ENCODE results near the gene PLD6.
"Not testable (repeated sequence)": the region's sequence is repeated elsewhere in the genome, so short reads cannot be mapped to it uniquely, and the experiment has no call there.

The PLD6 gene

DNA sequence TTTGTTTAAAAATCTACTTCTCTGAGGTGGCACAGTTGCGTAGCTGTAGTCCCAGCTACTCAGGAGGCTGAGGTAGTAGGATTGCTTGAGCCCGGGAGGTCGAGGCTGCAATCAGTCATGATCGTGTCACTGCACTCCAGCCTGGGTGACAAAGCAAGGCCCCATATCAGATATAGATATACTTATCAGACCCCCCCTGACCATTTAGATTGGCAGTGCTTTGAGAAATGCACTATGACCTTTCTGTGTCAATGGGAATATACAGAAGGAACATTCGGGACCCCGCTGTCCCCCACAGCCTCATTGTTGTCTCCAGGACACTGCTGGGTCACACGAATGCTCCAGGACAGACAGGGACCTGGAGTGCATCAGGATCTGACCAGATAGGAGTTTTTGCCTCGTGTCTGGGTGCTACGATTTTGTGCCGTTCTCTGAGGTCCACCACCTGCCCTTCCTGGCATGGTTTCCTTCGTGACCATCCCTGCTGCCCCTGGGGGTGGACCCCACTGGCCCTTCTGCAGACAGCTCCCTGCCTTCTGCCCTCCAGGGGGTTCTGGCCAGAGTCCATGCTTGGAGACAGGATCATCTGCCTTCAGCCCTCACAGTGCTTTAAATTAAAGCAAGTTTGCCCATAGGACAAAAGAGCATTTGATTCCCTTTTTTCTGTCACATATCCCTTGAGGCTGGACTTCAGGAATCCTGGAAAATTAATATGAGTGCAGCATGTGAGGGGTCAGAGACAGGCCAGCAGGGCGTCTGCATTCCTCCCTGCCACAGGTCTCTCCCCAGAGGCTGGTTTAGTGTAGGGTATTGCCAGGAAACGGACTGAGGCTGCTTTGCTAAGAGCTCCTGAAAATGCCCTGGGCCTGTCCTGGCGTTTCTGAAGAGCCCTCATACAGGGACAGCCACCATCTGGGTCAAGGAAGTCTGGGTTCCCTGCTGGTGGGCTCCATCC, 19.3 kb downstream of the PLD6 start:
- Histone ChIP-seq H3K9me2 (replicated peaks; ENCODE audit: control insufficient read depth, low read length) (no peaks in the 10 kb centered on the region), H3K4me2 (ENCODE audit: low read length) (no peak overlapping the region), H3K9me3 (ENCODE audit: control insufficient read depth, insufficient read depth, low read length) (no peaks in the 10 kb centered on the region), H3K4me1 (ENCODE audit: control insufficient read depth, low read length) (peaks cover 17% of the 10 kb centered on the region), H3K79me2 (ENCODE audit: control insufficient read depth, low read length) (no peaks in the 10 kb centered on the region), H3K36me3 (ENCODE audit: control insufficient read depth, low read length) (peaks cover 27% of the 10 kb centered on the region), H3K4me3 (ENCODE audit: low read length) (no peak overlapping the region), H3F3A (ENCODE audit: control insufficient read depth, insufficient read depth) (peaks cover 2% of the 10 kb centered on the region; the same call in 1 of the 2 replicates), H4K20me1 (ENCODE audit: control insufficient read depth, insufficient read depth, low read depth, low read length) (no peaks in the 10 kb centered on the region), H3K27me3 (ENCODE audit: control insufficient read depth, low read length) (no peaks in the 10 kb centered on the region), H3K27ac (ENCODE audit: low read depth, low read length) (no peak overlapping the region)
- TF ChIP-seq, protein P1, sequence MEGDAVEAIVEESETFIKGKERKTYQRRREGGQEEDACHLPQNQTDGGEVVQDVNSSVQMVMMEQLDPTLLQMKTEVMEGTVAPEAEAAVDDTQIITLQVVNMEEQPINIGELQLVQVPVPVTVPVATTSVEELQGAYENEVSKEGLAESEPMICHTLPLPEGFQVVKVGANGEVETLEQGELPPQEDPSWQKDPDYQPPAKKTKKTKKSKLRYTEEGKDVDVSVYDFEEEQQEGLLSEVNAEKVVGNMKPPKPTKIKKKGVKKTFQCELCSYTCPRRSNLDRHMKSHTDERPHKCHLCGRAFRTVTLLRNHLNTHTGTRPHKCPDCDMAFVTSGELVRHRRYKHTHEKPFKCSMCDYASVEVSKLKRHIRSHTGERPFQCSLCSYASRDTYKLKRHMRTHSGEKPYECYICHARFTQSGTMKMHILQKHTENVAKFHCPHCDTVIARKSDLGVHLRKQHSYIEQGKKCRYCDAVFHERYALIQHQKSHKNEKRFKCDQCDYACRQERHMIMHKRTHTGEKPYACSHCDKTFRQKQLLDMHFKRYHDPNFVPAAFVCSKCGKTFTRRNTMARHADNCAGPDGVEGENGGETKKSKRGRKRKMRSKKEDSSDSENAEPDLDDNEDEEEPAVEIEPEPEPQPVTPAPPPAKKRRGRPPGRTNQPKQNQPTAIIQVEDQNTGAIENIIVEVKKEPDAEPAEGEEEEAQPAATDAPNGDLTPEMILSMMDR (IDR thresholded peaks at IDR 0.05; ENCODE audit: low read depth, low read length, poor library complexity, severe bottlenecking), result no peak
- TF ChIP-seq EZH2phosphoT487 (IDR thresholded peaks at IDR 0.05; ENCODE audit: borderline replicate concordance, low read length), result no peak

GRCh38 chr17:17186051-17186450, 20.1 kb downstream of the PLD6 start:
- no peak overlapping the region for H3K27ac ChIP-seq (ENCODE audit: low read depth, low read length)
- no peaks in the 10 kb centered on the region for H3K9me3 ChIP-seq (ENCODE audit: control insufficient read depth, insufficient read depth, low read length)
- no peaks in the 10 kb centered on the region for H3K79me2 ChIP-seq (ENCODE audit: control insufficient read depth, low read length)
- H3K4me2 ChIP-seq (ENCODE audit: low read length), result no peak overlapping the region
- TF ChIP-seq EZH2phosphoT487 (IDR thresholded peaks at IDR 0.05; ENCODE audit: borderline replicate concordance, low read length), result no peak
- TF ChIP-seq, protein P1 (IDR thresholded peaks at IDR 0.05; ENCODE audit: low read depth, low read length, poor library complexity, severe bottlenecking), result no peak
- peaks cover 18% of the 10 kb centered on the region for H3K4me1 ChIP-seq (ENCODE audit: control insufficient read depth, low read length)
- no peaks in the 10 kb centered on the region for H3K9me2 ChIP-seq (replicated peaks; ENCODE audit: control insufficient read depth, low read length)
- peaks cover 2% of the 10 kb centered on the region; the same call in 1 of the 2 replicates for H3F3A ChIP-seq (ENCODE audit: control insufficient read depth, insufficient read depth)
- H3K4me3 ChIP-seq (ENCODE audit: low read length), result no peak overlapping the region
- H3K27me3 ChIP-seq (ENCODE audit: control insufficient read depth, low read length), result no peaks in the 10 kb centered on the region
- H3K36me3 ChIP-seq (ENCODE audit: control insufficient read depth, low read length), result peaks cover 34% of the 10 kb centered on the region
- no peaks in the 10 kb centered on the region for H4K20me1 ChIP-seq (ENCODE audit: control insufficient read depth, insufficient read depth, low read depth, low read length)

DNA sequence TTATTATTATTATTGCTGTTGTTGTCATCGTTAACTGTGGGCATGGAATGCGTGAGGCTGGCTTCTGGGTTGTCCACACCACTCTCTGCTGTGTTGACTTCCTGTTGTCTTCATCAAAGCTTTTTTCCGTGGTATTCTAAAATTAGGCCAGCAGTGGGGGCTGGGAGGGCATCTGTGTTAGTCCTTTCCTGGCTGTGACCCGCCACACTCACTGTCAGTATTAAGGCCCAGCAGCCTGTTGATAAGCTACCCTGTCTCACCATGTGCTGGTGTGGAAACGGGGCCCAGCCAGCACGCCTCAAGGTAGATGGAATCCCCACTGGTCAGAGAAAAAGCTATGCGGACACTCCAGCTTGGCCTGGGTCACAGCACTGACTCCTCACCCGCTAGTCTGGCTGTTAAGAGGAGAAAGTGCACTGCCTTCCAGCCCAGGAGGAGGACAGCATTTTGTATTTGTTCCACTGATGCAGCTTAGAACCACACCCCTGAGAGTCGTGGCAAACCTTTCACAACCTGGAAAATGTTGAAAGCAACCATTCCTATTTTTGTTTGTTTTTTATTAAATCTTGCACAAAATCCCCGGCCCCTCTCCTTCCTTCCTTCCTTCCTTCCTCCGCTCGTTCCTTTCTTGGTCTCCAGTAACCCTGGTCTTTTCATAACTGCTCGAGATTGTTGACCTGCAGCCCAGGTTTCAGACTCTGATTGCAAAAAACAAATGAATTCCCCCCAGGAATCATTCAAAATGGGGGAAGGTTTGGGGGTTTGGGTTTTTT, 21.0 kb downstream of the PLD6 start:
- peaks cover 43% of the 10 kb centered on the region for H3K36me3 ChIP-seq (ENCODE audit: control insufficient read depth, low read length)
- not testable (repeated sequence) for H3K9me2 ChIP-seq (replicated peaks; ENCODE audit: control insufficient read depth, low read length); H3F3A ChIP-seq (ENCODE audit: control insufficient read depth, insufficient read depth); H3K79me2 ChIP-seq (ENCODE audit: control insufficient read depth, low read length); H3K27ac ChIP-seq (ENCODE audit: low read depth, low read length); H3K4me3 ChIP-seq (ENCODE audit: low read length); H3K4me2 ChIP-seq (ENCODE audit: low read length); H3K9me3 ChIP-seq (ENCODE audit: control insufficient read depth, insufficient read depth, low read length); H4K20me1 ChIP-seq (ENCODE audit: control insufficient read depth, insufficient read depth, low read depth, low read length); H3K27me3 ChIP-seq (ENCODE audit: control insufficient read depth, low read length)
- H3K4me1 ChIP-seq (ENCODE audit: control insufficient read depth, low read length), result peaks cover 18% of the 10 kb centered on the region

Data from DOHH2 (cell line).